ENCODE data around the gene MAGI1. TPM values are rescaled to one million over a fixed set of nuclear protein-coding genes. Genes with fewer than 3 reads are reported as not detected.

Gene MAGI1
- polyA plus RNA-seq, 1 experiment = 14.2 TPM

DNA sequence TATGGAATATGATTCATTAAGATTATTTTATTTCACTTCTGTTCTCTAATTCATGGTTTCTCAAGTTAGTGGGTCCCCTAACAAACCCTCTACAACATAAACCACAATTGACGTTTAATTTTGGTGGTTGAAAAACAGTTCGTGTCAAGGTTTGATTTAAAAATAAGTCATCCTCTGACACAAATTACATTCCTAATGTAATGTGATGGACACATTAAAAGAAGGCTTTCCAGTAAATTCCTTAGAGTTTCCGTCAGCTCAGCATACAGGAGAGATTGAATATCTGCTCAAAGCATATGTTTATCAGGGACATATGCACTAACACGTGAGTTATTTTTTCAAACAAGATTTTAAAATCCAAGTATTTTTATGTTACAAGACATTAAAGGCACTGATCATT is 724.4 kb downstream of the MAGI1 start:
- H3K27me3 ChIP-seq (ENCODE audit: control insufficient read depth, insufficient read depth, low read length) = peaks cover 3% of the 10 kb centered on the region
- no peak for DNase-seq (ENCODE audit: low read depth, low spot score)
- ChIA-PET CTCF (no interaction called here), POLR2A (no interaction called here)
- H3K9me3 ChIP-seq (ENCODE audit: control insufficient read depth, insufficient read depth, low read length) = no peaks in the 10 kb centered on the region
- no peak overlapping the region for H3K4me3 ChIP-seq (ENCODE audit: low read depth, low read length)
- H3K27ac ChIP-seq (ENCODE audit: low read depth, low read length) = no peak overlapping the region
- TF ChIP-seq, protein P1, sequence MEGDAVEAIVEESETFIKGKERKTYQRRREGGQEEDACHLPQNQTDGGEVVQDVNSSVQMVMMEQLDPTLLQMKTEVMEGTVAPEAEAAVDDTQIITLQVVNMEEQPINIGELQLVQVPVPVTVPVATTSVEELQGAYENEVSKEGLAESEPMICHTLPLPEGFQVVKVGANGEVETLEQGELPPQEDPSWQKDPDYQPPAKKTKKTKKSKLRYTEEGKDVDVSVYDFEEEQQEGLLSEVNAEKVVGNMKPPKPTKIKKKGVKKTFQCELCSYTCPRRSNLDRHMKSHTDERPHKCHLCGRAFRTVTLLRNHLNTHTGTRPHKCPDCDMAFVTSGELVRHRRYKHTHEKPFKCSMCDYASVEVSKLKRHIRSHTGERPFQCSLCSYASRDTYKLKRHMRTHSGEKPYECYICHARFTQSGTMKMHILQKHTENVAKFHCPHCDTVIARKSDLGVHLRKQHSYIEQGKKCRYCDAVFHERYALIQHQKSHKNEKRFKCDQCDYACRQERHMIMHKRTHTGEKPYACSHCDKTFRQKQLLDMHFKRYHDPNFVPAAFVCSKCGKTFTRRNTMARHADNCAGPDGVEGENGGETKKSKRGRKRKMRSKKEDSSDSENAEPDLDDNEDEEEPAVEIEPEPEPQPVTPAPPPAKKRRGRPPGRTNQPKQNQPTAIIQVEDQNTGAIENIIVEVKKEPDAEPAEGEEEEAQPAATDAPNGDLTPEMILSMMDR (IDR thresholded peaks at IDR 0.05; ENCODE audit: low read depth, low read length) = no peak

- Histone ChIP-seq H3K9me3 (ENCODE audit: control insufficient read depth, insufficient read depth, low read length) (no peaks in the 10 kb centered on the region), H3K27me3 (ENCODE audit: control insufficient read depth, insufficient read depth, low read length) (peaks cover 4% of the 10 kb centered on the region), H3K27ac (ENCODE audit: low read depth, low read length) (no peak overlapping the region), H3K4me3 (ENCODE audit: low read depth, low read length) (no peak overlapping the region)
- CTCF ChIA-PET = no interaction called here
- POLR2A ChIA-PET = no interaction called here
- DNase-seq (ENCODE audit: low read depth, low spot score) = no peak
- TF ChIP-seq, protein P1 (IDR thresholded peaks at IDR 0.05; ENCODE audit: low read depth, low read length) = no peak
Measured at GRCh38 chr3:65313666-65314065, 725.1 kb downstream of the MAGI1 start.

DNA sequence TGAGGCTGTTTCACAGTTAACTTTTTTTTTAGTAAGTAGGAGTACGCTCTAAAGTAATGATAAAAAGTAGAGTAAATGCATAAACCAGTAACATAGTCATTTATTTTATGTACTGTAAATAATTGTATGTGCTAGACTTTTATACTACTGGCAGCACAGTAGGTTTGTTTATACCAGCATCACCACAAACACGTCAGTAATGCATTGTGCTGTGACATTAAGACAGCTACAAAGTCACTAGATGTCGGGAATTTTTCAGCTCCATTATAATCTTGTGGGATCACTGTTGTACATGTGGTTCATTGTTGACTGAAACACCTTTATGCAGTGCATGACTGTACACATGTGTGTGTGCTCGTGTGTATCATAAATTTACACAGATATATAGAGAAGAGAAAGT is 732.9 kb downstream of the MAGI1 start:
- no peak overlapping the region for H3K27ac ChIP-seq (ENCODE audit: low read depth, low read length)
- DNase-seq (ENCODE audit: low read depth, low spot score) = no peak
- H3K9me3 ChIP-seq (ENCODE audit: control insufficient read depth, insufficient read depth, low read length) = no peaks in the 10 kb centered on the region
- POLR2A ChIA-PET = no interaction called here
- peaks cover 2% of the 10 kb centered on the region for H3K27me3 ChIP-seq (ENCODE audit: control insufficient read depth, insufficient read depth, low read length)
- H3K4me3 ChIP-seq (ENCODE audit: low read depth, low read length) = no peak overlapping the region
- CTCF ChIA-PET = interaction anchor here (1.4 kb wide), 1 partner anchor 773 kb away, joined by 3 read pairs; no protein-coding TSS in a partner anchor
- TF ChIP-seq, protein P1 (IDR thresholded peaks at IDR 0.05; ENCODE audit: low read depth, low read length) = no peak

Small RNAs within 50 kb of the gene (small RNA-seq; reads per million reads assigned to genes)
- not detected for gene RF00019 (ENCODE audit: insufficient read length, low read depth)

Other genes with a start within 250 kb of the MAGI1 start
- 16.2 and 16.4 TPM in 2 replicates for gene SLC25A26, start 182.1 kb upstream of the MAGI1 start, polyA plus RNA-seq (2011; rRNA removed)